Gastroesophageal sphincter (tissue), 4 donors: Measurements from ENCODE around the gene TPD52L3. TPM values are rescaled to one million over a fixed set of nuclear protein-coding genes. Genes with fewer than 3 reads are reported as not detected.

Experiments
- ATAC-seq: fragments of 150-250 bp; one replicate; pipeline ENCODE4 v1.9.1; 2016; ENCODE audit warnings: mild to moderate bottlenecking, moderate library complexity
- H3K27ac ChIP-seq, 4 donors: fragments of 200-600 bp; sonication (generic) in 3 of 4; 1 replicate in 3 of 4; 2 replicates in 1 of 4; pipeline ENCODE4 v1.5.1; 2016 to 2019
- H3K27me3 ChIP-seq: fragments of 200-600 bp; sonication (generic); one replicate; pipeline ENCODE4 v1.5.1; 2019
- H3K36me3 ChIP-seq, 2 donors: fragments of 200-600 bp; sonication (generic); one replicate each; pipeline ENCODE4 v1.5.1; 2019; ENCODE audit warnings: control low read depth in 1 of 2
- H3K4me1 ChIP-seq, 3 donors: fragments of 200-600 bp; sonication (generic); 1 replicate in 2 of 3; 2 replicates in 1 of 3; pipeline ENCODE4 v1.5.1; 2016 to 2019; ENCODE audit warnings: control low read depth in 2 of 3
- H3K4me3 ChIP-seq, 2 donors: fragments of 200-600 bp; sonication (generic); one replicate each; pipeline ENCODE4 v1.5.1; 2019; ENCODE audit warnings: mild to moderate bottlenecking in 1 of 2, moderate library complexity in 1 of 2
- H3K9me3 ChIP-seq, 3 donors: fragments of 200-600 bp; sonication (generic); one replicate each; pipeline ENCODE4 v1.5.1; 2017 to 2019; ENCODE audit warnings: control low read depth in 2 of 3
- CTCF ChIP-seq, 4 experiments: fragments of 200-600 bp in 2 of 4; fragments of 450-650 bp in 2 of 4; sonication (generic) in 1 of 4; IDR thresholded peaks; one replicate each; pipeline ENCODE4 v1.5.1; 2017 to 2019; ENCODE audit warnings: antibody characterized with exemption in 4 of 4, mild to moderate bottlenecking in 2 of 4, moderate library complexity in 2 of 4
- EP300 ChIP-seq: sonication (generic); formaldehyde crosslinking; IDR thresholded peaks from one replicate; pipeline ENCODE4 v1.6.1; 2017; ENCODE audit warnings: antibody characterized with exemption, mild to moderate bottlenecking
- POLR2A ChIP-seq, 2 donors: fragments of 450-650 bp; IDR thresholded peaks; one replicate each; pipeline ENCODE4 v1.6.1; 2017; ENCODE audit warnings: antibody characterized with exemption in 2 of 2, mild to moderate bottlenecking in 2 of 2, moderate library complexity in 1 of 2
- POLR2AphosphoS5 ChIP-seq: sonication (generic); formaldehyde crosslinking; IDR thresholded peaks from one replicate; pipeline ENCODE4 v1.6.1; 2017; ENCODE audit warnings: antibody characterized with exemption
- WGBS, 2 donors: methylation state at CpG; one replicate each; pipeline ENCODE4 v1.1.5; 2018; ENCODE audit warnings: low coverage in 1 of 2; 5-methylcytosine and 5-hydroxymethylcytosine counted together
- total RNA-seq, 4 donors: library from RNA; depleted of rRNA; stranded (reverse); fragments of >200 nt; gene quantifications; one replicate each; pipeline ENCODE4 v1.1.0, GENCODE V29; 2016

The TPD52L3 gene
- total RNA-seq = not detected

- Histone ChIP-seq H3K27me3 (no peaks in the 10 kb centered on the region), H3K4me1 (no peaks in the 10 kb centered on the region), H3K4me3 (no peak within 1 kb of the TSS), H3K9me3 (peaks cover 0 to 3% (median 0%) of the 10 kb centered on the region in 3 donors), H3K36me3 (no peaks in the 10 kb centered on the region), H3K27ac (no peak within 1 kb of the TSS)
- TF ChIP-seq EP300 (no peak), POLR2AphosphoS5 (no peak), POLR2A (IDR thresholded peaks at IDR 0.05) (no peak), CTCF (IDR thresholded peaks at IDR 0.05) (no peak)
- WGBS, 2 donors = 81 to 88% methylated on average over 3 to 5 of the region's 16 CpGs
- ATAC-seq = no peak
Observed at GRCh38 chr9:6328103-6328502, at the start of gene TPD52L3. TSS of gene TPD52L3 (plus strand) at chr9:6328375. CDS start at chr9:6328596, 221 bp downstream.

GRCh38 chr9:6301858-6302257 is 26.3 kb upstream of the TPD52L3 start:
- no peaks in the 10 kb centered on the region for H3K9me3 ChIP-seq
- 0 to 6% methylated on average over 2 of the region's 2 CpGs for WGBS, 2 donors
- no peaks in the 10 kb centered on the region for H3K4me1 ChIP-seq
- H3K27ac ChIP-seq = no peak overlapping the region
- TF ChIP-seq POLR2AphosphoS5 = no peak
- TF ChIP-seq CTCF (IDR thresholded peaks at IDR 0.05) = no peak
- no peak overlapping the region for H3K4me3 ChIP-seq
- H3K36me3 ChIP-seq = no peaks in the 10 kb centered on the region
- ATAC-seq = no peak
- no peaks in the 10 kb centered on the region for H3K27me3 ChIP-seq

- Histone ChIP-seq H3K9me3 (no peaks in the 10 kb centered on the region), H3K27ac (no peak overlapping the region)
- ATAC-seq = no peak
Observed at GRCh38 chr9:6302417-6302816, 25.8 kb upstream of the TPD52L3 start.

GRCh38 chr9:6304232-6304631 is 23.9 kb upstream of the TPD52L3 start:
- H3K27ac ChIP-seq = no peak overlapping the region
- H3K9me3 ChIP-seq = no peaks in the 10 kb centered on the region
- ATAC-seq = no peak
- H3K27me3 ChIP-seq = no peaks in the 10 kb centered on the region
- H3K4me1 ChIP-seq = no peaks in the 10 kb centered on the region
- TF ChIP-seq EP300 (no peak), POLR2AphosphoS5 (no peak), POLR2A (IDR thresholded peaks at IDR 0.05) (no peak), CTCF (IDR thresholded peaks at IDR 0.05) (no peak)
- no peaks in the 10 kb centered on the region for H3K36me3 ChIP-seq
- no peak overlapping the region for H3K4me3 ChIP-seq

More at GRCh38 chr9:6302417-6302816, 25.8 kb upstream of the TPD52L3 start:
- no peak for TF ChIP-seq EP300
- TF ChIP-seq POLR2A (IDR thresholded peaks at IDR 0.05) = no peak
- no peak for TF ChIP-seq CTCF (IDR thresholded peaks at IDR 0.05)
- no peak for TF ChIP-seq POLR2AphosphoS5
- H3K27me3 ChIP-seq = no peaks in the 10 kb centered on the region
- H3K4me3 ChIP-seq = no peak overlapping the region
- no peaks in the 10 kb centered on the region for H3K4me1 ChIP-seq
- H3K36me3 ChIP-seq = no peaks in the 10 kb centered on the region

GRCh38 chr9:6305954-6306563 is 22.1 kb upstream of the TPD52L3 start:
- Histone ChIP-seq H3K36me3 (no peaks in the 10 kb centered on the region), H3K9me3 (no peaks in the 10 kb centered on the region), H3K4me1 (no peaks in the 10 kb centered on the region), H3K27me3 (peaks cover 4% of the 10 kb centered on the region), H3K4me3 (no peak overlapping the region), H3K27ac (no peak overlapping the region)
- TF ChIP-seq CTCF (IDR thresholded peaks at IDR 0.05) (peak; percentile 63 to 76 (median 66)), EP300 (no peak)
- 69 to 88% methylated on average over 2 of the region's 2 CpGs for WGBS, 2 donors
- peak; percentile 63 for ATAC-seq
